ENCODE data around the gene SLC27A2.

DNA sequence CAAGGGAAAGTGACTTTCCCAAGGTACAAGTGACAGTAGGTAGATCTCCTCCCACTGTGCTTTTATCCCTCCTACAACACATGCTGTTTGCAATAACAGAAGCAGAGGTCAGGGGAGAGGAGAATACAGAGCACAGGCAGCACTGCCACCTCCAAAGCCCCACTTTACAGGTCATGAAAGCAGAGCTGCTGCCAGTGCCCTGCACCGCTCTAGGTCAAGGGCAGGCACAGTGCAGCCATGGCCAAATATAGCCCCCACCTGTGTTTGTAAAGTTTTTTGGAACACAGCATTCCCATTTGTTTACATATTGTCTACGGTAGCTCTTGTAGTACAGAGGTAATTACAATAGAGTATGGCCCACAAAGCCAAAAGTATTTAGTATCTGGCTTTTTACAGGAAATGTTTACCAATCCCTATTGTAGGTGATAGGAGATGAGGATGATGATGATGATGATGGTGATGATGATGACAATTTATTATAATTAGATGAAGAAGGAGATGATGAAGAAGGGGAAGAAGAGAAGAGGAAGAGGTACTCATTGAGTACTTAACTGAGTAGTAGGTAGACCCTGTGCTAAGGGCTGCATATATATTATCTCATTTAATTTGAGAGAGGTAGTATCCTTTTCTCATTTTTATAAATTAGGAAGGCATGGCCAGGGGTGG lies 63.1 kb downstream of the SLC27A2 start:
- TF ChIP-seq, protein P1, sequence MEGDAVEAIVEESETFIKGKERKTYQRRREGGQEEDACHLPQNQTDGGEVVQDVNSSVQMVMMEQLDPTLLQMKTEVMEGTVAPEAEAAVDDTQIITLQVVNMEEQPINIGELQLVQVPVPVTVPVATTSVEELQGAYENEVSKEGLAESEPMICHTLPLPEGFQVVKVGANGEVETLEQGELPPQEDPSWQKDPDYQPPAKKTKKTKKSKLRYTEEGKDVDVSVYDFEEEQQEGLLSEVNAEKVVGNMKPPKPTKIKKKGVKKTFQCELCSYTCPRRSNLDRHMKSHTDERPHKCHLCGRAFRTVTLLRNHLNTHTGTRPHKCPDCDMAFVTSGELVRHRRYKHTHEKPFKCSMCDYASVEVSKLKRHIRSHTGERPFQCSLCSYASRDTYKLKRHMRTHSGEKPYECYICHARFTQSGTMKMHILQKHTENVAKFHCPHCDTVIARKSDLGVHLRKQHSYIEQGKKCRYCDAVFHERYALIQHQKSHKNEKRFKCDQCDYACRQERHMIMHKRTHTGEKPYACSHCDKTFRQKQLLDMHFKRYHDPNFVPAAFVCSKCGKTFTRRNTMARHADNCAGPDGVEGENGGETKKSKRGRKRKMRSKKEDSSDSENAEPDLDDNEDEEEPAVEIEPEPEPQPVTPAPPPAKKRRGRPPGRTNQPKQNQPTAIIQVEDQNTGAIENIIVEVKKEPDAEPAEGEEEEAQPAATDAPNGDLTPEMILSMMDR (conservative IDR thresholded peaks at IDR 0.05; ENCODE audit: low read depth in 2 of 2), result no peak
- TF ChIP-seq REST (IDR thresholded peaks at IDR 0.05; ENCODE audit: unreplicated experiment) (no peak), EZH2 (IDR thresholded peaks at IDR 0.05; ENCODE audit: low read depth, unreplicated experiment) (no peak), POLR2AphosphoS5 (IDR thresholded peaks at IDR 0.05; ENCODE audit: low read depth) (no peak), EZH2phosphoT487 (IDR thresholded peaks at IDR 0.05; ENCODE audit: unreplicated experiment) (no peak), ETS1 (IDR thresholded peaks at IDR 0.05) (no peak), JUNB (IDR thresholded peaks at IDR 0.05; ENCODE audit: unreplicated experiment) (no peak), ZNF331 (CRISPR knock-in tag; IDR thresholded peaks at IDR 0.05; ENCODE audit: low read depth) (no peak), CREB1 (CRISPR knock-in tag; IDR thresholded peaks at IDR 0.05; ENCODE audit: low read depth) (no peak), NANOG (IDR thresholded peaks at IDR 0.05; ENCODE audit: borderline replicate concordance) (no peak)
- TF ChIP-seq, protein P2, sequence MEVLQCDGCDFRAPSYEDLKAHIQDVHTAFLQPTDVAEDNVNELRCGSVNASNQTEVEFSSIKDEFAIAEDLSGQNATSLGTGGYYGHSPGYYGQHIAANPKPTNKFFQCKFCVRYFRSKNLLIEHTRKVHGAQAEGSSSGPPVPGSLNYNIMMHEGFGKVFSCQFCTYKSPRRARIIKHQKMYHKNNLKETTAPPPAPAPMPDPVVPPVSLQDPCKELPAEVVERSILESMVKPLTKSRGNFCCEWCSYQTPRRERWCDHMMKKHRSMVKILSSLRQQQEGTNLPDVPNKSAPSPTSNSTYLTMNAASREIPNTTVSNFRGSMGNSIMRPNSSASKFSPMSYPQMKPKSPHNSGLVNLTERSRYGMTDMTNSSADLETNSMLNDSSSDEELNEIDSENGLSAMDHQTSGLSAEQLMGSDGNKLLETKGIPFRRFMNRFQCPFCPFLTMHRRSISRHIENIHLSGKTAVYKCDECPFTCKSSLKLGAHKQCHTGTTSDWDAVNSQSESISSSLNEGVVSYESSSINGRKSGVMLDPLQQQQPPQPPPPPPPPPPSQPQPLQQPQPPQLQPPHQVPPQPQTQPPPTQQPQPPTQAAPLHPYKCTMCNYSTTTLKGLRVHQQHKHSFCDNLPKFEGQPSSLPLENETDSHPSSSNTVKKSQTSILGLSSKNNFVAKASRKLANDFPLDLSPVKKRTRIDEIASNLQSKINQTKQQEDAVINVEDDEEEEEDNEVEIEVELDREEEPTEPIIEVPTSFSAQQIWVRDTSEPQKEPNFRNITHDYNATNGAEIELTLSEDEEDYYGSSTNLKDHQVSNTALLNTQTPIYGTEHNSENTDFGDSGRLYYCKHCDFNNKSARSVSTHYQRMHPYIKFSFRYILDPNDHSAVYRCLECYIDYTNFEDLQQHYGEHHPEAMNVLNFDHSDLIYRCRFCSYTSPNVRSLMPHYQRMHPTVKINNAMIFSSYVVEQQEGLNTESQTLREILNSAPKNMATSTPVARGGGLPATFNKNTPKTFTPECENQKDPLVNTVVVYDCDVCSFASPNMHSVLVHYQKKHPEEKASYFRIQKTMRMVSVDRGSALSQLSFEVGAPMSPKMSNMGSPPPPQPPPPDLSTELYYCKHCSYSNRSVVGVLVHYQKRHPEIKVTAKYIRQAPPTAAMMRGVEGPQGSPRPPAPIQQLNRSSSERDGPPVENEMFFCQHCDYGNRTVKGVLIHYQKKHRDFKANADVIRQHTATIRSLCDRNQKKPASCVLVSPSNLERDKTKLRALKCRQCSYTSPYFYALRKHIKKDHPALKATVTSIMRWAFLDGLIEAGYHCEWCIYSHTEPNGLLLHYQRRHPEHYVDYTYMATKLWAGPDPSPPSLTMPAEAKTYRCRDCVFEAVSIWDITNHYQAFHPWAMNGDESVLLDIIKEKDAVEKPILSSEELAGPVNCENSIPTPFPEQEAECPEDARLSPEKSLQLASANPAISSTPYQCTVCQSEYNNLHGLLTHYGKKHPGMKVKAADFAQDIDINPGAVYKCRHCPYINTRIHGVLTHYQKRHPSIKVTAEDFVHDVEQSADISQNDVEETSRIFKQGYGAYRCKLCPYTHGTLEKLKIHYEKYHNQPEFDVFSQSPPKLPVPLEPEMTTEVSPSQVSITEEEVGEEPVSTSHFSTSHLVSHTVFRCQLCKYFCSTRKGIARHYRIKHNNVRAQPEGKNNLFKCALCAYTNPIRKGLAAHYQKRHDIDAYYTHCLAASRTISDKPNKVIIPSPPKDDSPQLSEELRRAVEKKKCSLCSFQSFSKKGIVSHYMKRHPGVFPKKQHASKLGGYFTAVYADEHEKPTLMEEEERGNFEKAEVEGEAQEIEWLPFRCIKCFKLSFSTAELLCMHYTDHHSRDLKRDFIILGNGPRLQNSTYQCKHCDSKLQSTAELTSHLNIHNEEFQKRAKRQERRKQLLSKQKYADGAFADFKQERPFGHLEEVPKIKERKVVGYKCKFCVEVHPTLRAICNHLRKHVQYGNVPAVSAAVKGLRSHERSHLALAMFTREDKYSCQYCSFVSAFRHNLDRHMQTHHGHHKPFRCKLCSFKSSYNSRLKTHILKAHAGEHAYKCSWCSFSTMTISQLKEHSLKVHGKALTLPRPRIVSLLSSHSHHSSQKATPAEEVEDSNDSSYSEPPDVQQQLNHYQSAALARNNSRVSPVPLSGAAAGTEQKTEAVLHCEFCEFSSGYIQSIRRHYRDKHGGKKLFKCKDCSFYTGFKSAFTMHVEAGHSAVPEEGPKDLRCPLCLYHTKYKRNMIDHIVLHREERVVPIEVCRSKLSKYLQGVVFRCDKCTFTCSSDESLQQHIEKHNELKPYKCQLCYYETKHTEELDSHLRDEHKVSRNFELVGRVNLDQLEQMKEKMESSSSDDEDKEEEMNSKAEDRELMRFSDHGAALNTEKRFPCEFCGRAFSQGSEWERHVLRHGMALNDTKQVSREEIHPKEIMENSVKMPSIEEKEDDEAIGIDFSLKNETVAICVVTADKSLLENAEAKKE (CRISPR knock-in tag; IDR thresholded peaks at IDR 0.05), result no peak

All from GM23338 (cell line).